Measurements from ENCODE around the gene MYPN. TPM values are rescaled to one million over a fixed set of nuclear protein-coding genes. Genes with fewer than 3 reads are reported as not detected.

The MYPN gene
- total RNA-seq, 1 experiment from 2014 or later: not detected

GRCh38 chr10:68179016-68179415, 69.7 kb downstream of the MYPN start:
- H3K27me3 Mint-ChIP-seq (ENCODE audit: insufficient read depth, unreplicated experiment): peaks cover 2% of the 10 kb centered on the region
- ChIA-PET CTCF (no interaction called here), POLR2A (no interaction called here)

GRCh38 chr10:68180490-68180889, 71.2 kb downstream of the MYPN start:
- no peak for TF ChIP-seq CTCF (IDR thresholded peaks at IDR 0.05; ENCODE audit: insufficient read depth in 1 of 2, low read depth in 1 of 2, low read length in 1 of 2, severe bottlenecking in 1 of 2, unreplicated experiment in 1 of 2)
- H3K4me3 ChIP-seq (ENCODE audit: low read depth, low read length): no peak overlapping the region
- no peaks in the 10 kb centered on the region; the same call in 1 of the 2 replicates for H3K27me3 ChIP-seq (replicated peaks; ENCODE audit: control insufficient read depth, insufficient read depth, low read length)
- Mint-ChIP-seq H3K27me3 (ENCODE audit: insufficient read depth, unreplicated experiment) (peaks cover 2% of the 10 kb centered on the region), H3K36me3 (ENCODE audit: insufficient read depth, unreplicated experiment) (no peaks in the 10 kb centered on the region), H3K27ac (ENCODE audit: unreplicated experiment) (no peak overlapping the region), H3K4me1 (ENCODE audit: low read depth, unreplicated experiment) (no peaks in the 10 kb centered on the region), H3K4me3 (ENCODE audit: unreplicated experiment) (no peak overlapping the region), H3K9me3 (ENCODE audit: unreplicated experiment) (no peaks in the 10 kb centered on the region)
- intact Hi-C loops (cut with micrococcal nuclease; ENCODE audit: unreplicated experiment): no loop called here
- ChIA-PET CTCF (interaction anchor here (0.6 kb wide), 1 partner anchor 168 kb away, joined by 5 read pairs; no protein-coding TSS in a partner anchor), POLR2A (no interaction called here)
- no peak for DNase-seq
- no TSS peak for BruUV-seq (replicated peaks)
- H3K4me1 ChIP-seq: peaks cover 5% of the 10 kb centered on the region; the same call in 1 of the 2 replicates
- H3K9me3 ChIP-seq: no peaks in the 10 kb centered on the region
- H3K36me3 ChIP-seq (ENCODE audit: control insufficient read depth, insufficient read depth, low read length): no peaks in the 10 kb centered on the region

More at GRCh38 chr10:68179016-68179415, 69.7 kb downstream of the MYPN start:
- TF ChIP-seq CTCF (IDR thresholded peaks at IDR 0.05; ENCODE audit: insufficient read depth in 1 of 2, low read depth in 1 of 2, low read length in 1 of 2, severe bottlenecking in 1 of 2, unreplicated experiment in 1 of 2): no peak
- no peaks in the 10 kb centered on the region for H3K36me3 Mint-ChIP-seq (ENCODE audit: insufficient read depth, unreplicated experiment)
- intact Hi-C loops (cut with micrococcal nuclease; ENCODE audit: unreplicated experiment): no loop called here
- Histone ChIP-seq H3K4me3 (ENCODE audit: low read depth, low read length) (no peak overlapping the region), H3K4me1 (no peaks in the 10 kb centered on the region), H3K36me3 (ENCODE audit: control insufficient read depth, insufficient read depth, low read length) (no peaks in the 10 kb centered on the region), H3K9me3 (no peaks in the 10 kb centered on the region), H3K27me3 (replicated peaks; ENCODE audit: control insufficient read depth, insufficient read depth, low read length) (no peaks in the 10 kb centered on the region; the same call in 1 of the 2 replicates)
- no peak overlapping the region for H3K4me3 Mint-ChIP-seq (ENCODE audit: unreplicated experiment)
- no peaks in the 10 kb centered on the region for H3K9me3 Mint-ChIP-seq (ENCODE audit: unreplicated experiment)
- no peaks in the 10 kb centered on the region for H3K4me1 Mint-ChIP-seq (ENCODE audit: low read depth, unreplicated experiment)
- BruUV-seq (replicated peaks): no TSS peak
- H3K27ac Mint-ChIP-seq (ENCODE audit: unreplicated experiment): no peak overlapping the region
- DNase-seq: no peak

GRCh38 chr10:68184546-68184945, 75.3 kb downstream of the MYPN start:
- Histone ChIP-seq H3K4me3 (ENCODE audit: low read depth, low read length) (no peak overlapping the region), H3K36me3 (ENCODE audit: control insufficient read depth, insufficient read depth, low read length) (no peaks in the 10 kb centered on the region), H3K9me3 (no peaks in the 10 kb centered on the region), H3K4me1 (peaks cover 5% of the 10 kb centered on the region; the same call in 1 of the 2 replicates), H3K27me3 (replicated peaks; ENCODE audit: control insufficient read depth, insufficient read depth, low read length) (no peaks in the 10 kb centered on the region; the same call in 1 of the 2 replicates)
- no peaks in the 10 kb centered on the region for H3K9me3 Mint-ChIP-seq (ENCODE audit: unreplicated experiment)
- DNase-seq: peak in 1 of 2 experiments; percentile 20
- no peaks in the 10 kb centered on the region for H3K36me3 Mint-ChIP-seq (ENCODE audit: insufficient read depth, unreplicated experiment)
- no peak overlapping the region for H3K27ac Mint-ChIP-seq (ENCODE audit: unreplicated experiment)
- TF ChIP-seq CTCF (IDR thresholded peaks at IDR 0.05; ENCODE audit: insufficient read depth in 1 of 2, low read depth in 1 of 2, low read length in 1 of 2, severe bottlenecking in 1 of 2, unreplicated experiment in 1 of 2): no peak
- H3K4me3 Mint-ChIP-seq (ENCODE audit: unreplicated experiment): peak overlapping the region; percentile 25
- ChIA-PET POLR2A (interaction anchor here (0.5 kb wide), 1 partner anchor 282 kb away, joined by 3 read pairs; no protein-coding TSS in a partner anchor), CTCF (interaction anchor here (0.5 to 0.9 kb wide), 2 partner anchors 28 to 619 kb away, joined by 3 to 5 read pairs; no protein-coding TSS in a partner anchor)
- intact Hi-C loops (cut with micrococcal nuclease; ENCODE audit: unreplicated experiment): no loop called here
- BruUV-seq (replicated peaks): no TSS peak
- H3K4me1 Mint-ChIP-seq (ENCODE audit: low read depth, unreplicated experiment): no peaks in the 10 kb centered on the region
- H3K27me3 Mint-ChIP-seq (ENCODE audit: insufficient read depth, unreplicated experiment): peaks cover 12% of the 10 kb centered on the region
